WTC11 (cell line): Measurements from ENCODE around the gene LIFR.

Source experiments
- GRHL2 ChIP-seq: fragments of 250-450 bp; sonication (Bioruptor Pico); IDR thresholded peaks from 2 replicates; pipeline ENCODE4 v1.8.0; 2022; ENCODE audit warnings: mild to moderate bottlenecking, moderate library complexity; ENCODE audit not compliant: insufficient replicate concordance, severe bottlenecking
- JUN ChIP-seq: sonication (generic); formaldehyde crosslinking; IDR thresholded peaks from 2 replicates; pipeline ENCODE4 v1.8.0; 2023; ENCODE audit warnings: mild to moderate bottlenecking, missing genetic modification reagents
- TF ChIP-seq, protein P1 (sequence below): sonication (generic); formaldehyde crosslinking; IDR thresholded peaks from 2 replicates; pipeline ENCODE4 v1.8.1; 2023; ENCODE audit warnings: mild to moderate bottlenecking, missing genetic modification reagents, borderline replicate concordance
- TF ChIP-seq, protein P2 (sequence below): sonication (generic); formaldehyde crosslinking; IDR thresholded peaks from 2 replicates; pipeline ENCODE4 v1.8.1; 2023; ENCODE audit warnings: mild to moderate bottlenecking, missing genetic modification reagents, moderate library complexity
- TF ChIP-seq, protein P3 (sequence below): sonication (generic); formaldehyde crosslinking; IDR thresholded peaks from 2 replicates; pipeline ENCODE4 v1.8.1; 2023; ENCODE audit warnings: mild to moderate bottlenecking, moderate library complexity, missing genetic modification reagents

DNA sequence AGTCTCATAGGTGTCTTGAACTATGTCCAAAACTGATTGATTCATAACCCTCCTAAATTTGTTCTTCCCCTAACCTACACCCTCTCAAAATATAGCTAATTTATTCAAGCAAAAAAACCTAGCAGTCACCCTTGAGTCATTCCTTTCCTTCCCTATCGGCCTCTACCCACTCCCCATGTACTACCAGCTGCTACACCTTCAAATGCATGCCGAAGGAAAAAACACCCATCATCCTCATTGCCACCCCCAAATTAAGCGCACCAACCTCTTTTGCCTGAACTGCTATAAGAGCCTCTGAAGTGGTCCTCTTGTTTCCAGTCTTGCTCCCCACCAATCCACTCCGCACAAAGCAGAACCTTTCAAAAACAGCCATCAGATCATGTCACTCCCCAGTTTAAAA, 12.6 kb downstream of the LIFR start:
- TF ChIP-seq, protein P1, sequence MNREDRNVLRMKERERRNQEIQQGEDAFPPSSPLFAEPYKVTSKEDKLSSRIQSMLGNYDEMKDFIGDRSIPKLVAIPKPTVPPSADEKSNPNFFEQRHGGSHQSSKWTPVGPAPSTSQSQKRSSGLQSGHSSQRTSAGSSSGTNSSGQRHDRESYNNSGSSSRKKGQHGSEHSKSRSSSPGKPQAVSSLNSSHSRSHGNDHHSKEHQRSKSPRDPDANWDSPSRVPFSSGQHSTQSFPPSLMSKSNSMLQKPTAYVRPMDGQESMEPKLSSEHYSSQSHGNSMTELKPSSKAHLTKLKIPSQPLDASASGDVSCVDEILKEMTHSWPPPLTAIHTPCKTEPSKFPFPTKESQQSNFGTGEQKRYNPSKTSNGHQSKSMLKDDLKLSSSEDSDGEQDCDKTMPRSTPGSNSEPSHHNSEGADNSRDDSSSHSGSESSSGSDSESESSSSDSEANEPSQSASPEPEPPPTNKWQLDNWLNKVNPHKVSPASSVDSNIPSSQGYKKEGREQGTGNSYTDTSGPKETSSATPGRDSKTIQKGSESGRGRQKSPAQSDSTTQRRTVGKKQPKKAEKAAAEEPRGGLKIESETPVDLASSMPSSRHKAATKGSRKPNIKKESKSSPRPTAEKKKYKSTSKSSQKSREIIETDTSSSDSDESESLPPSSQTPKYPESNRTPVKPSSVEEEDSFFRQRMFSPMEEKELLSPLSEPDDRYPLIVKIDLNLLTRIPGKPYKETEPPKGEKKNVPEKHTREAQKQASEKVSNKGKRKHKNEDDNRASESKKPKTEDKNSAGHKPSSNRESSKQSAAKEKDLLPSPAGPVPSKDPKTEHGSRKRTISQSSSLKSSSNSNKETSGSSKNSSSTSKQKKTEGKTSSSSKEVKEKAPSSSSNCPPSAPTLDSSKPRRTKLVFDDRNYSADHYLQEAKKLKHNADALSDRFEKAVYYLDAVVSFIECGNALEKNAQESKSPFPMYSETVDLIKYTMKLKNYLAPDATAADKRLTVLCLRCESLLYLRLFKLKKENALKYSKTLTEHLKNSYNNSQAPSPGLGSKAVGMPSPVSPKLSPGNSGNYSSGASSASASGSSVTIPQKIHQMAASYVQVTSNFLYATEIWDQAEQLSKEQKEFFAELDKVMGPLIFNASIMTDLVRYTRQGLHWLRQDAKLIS (CRISPR knock-in tag), result no peak
- TF ChIP-seq, protein P2, sequence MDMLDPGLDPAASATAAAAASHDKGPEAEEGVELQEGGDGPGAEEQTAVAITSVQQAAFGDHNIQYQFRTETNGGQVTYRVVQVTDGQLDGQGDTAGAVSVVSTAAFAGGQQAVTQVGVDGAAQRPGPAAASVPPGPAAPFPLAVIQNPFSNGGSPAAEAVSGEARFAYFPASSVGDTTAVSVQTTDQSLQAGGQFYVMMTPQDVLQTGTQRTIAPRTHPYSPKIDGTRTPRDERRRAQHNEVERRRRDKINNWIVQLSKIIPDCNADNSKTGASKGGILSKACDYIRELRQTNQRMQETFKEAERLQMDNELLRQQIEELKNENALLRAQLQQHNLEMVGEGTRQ (CRISPR knock-in tag), result no peak
- TF ChIP-seq JUN (CRISPR knock-in tag) (no peak), GRHL2 (CRISPR knock-in tag) (no peak)
- TF ChIP-seq, protein P3, sequence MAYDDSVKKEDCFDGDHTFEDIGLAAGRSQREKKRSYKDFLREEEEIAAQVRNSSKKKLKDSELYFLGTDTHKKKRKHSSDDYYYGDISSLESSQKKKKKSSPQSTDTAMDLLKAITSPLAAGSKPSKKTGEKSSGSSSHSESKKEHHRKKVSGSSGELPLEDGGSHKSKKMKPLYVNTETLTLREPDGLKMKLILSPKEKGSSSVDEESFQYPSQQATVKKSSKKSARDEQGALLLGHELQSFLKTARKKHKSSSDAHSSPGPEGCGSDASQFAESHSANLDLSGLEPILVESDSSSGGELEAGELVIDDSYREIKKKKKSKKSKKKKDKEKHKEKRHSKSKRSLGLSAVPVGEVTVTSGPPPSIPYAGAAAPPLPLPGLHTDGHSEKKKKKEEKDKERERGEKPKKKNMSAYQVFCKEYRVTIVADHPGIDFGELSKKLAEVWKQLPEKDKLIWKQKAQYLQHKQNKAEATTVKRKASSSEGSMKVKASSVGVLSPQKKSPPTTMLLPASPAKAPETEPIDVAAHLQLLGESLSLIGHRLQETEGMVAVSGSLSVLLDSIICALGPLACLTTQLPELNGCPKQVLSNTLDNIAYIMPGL (CRISPR knock-in tag), result no peak
